IMR-90 (cell line): ENCODE data around the gene CHD2. TPM values are rescaled to one million over a fixed set of nuclear protein-coding genes. Genes with fewer than 3 reads are reported as not detected.

Experiments
- ATAC-seq: fragments of 200-7000 bp; cut with Tn5 transposase; 2 replicates; pipeline ENCODE4 v1.9.1; 2020; ENCODE audit warnings: low read depth, mild to moderate bottlenecking, moderate library complexity
- BruUV-seq: library from RNA; stranded (reverse); fragments of 400-500 nt; replicated peaks from 2 replicates; lab custom pipeline; 2021; lab: Mats Ljungman, UMichigan
- CTCF ChIA-PET: fragments of 300-600 bp; formaldehyde crosslinking; extraction: SDS; loops from one replicate; lab custom pipeline; 2021; ENCODE audit warnings: antibody characterized with exemption; lab: Yijun Ruan, JAX
- POLR2A ChIA-PET: fragments of 300-600 bp; sonication (Branson Sonifier 250); formaldehyde crosslinking; loops from one replicate; lab custom pipeline; 2022; ENCODE audit warnings: antibody characterized with exemption; ENCODE audit not compliant: unreplicated experiment; lab: Charles Lee
- DNase-seq: peaks from one replicate; pipeline ENCODE4 v3.0.0; 2013
- H2AFZ ChIP-seq: replicated peaks from 2 replicates; pipeline ENCODE3; 2013; ENCODE audit warnings: low read length, mild to moderate bottlenecking; ENCODE audit not compliant: poor library complexity
- H2AK5ac ChIP-seq: 2 replicates; pipeline ENCODE4 v1.6.1; 2013; ENCODE audit warnings: low read depth, low read length, inconsistent platforms
- H2AK9ac ChIP-seq: replicated peaks from 2 replicates; pipeline ENCODE3; 2013; ENCODE audit warnings: mild to moderate bottlenecking, low read depth, low read length, moderate library complexity; ENCODE audit not compliant: poor library complexity
- H2BK120ac ChIP-seq: 2 replicates; pipeline ENCODE4 v1.6.1; 2013; ENCODE audit warnings: low read depth, low read length, inconsistent platforms
- H2BK15ac ChIP-seq: 3 replicates; pipeline ENCODE4 v1.6.1; 2013; ENCODE audit warnings: low read depth, low read length, inconsistent platforms
- H2BK20ac ChIP-seq: 2 replicates; pipeline ENCODE4 v1.6.1; 2013; ENCODE audit warnings: low read depth, mild to moderate bottlenecking, inconsistent platforms, low read length, moderate library complexity
- H2BK5ac ChIP-seq: 2 replicates; pipeline ENCODE4 v1.6.1; 2013; ENCODE audit warnings: mild to moderate bottlenecking, low read depth, low read length, inconsistent platforms; ENCODE audit not compliant: poor library complexity, severe bottlenecking
- H3K14ac ChIP-seq: replicated peaks from 2 replicates; pipeline ENCODE4 v1.6.1; 2013; ENCODE audit warnings: low read depth, low read length, inconsistent platforms
- H3K18ac ChIP-seq: 2 replicates; pipeline ENCODE4 v1.6.1; 2013; ENCODE audit warnings: low read depth, low read length, control low read depth
- H3K23ac ChIP-seq: 2 replicates; pipeline ENCODE4 v1.6.1; 2013; ENCODE audit warnings: low read depth, low read length, inconsistent platforms
- H3K27ac ChIP-seq: 2 replicates; pipeline ENCODE4 v1.5.1; 2013; ENCODE audit warnings: mild to moderate bottlenecking, control low read depth, low read length; ENCODE audit not compliant: insufficient read depth
- H3K27me3 ChIP-seq: 2 replicates; pipeline ENCODE4 v1.6.1; 2013; ENCODE audit warnings: low read length; ENCODE audit not compliant: control insufficient read depth, insufficient read depth
- H3K36me3 ChIP-seq: 2 replicates; pipeline ENCODE4 v1.6.1; 2013; ENCODE audit warnings: low read length, mixed read lengths; ENCODE audit not compliant: control insufficient read depth, insufficient read depth
- H3K4ac ChIP-seq: 2 replicates; pipeline ENCODE4 v1.6.1; 2013; ENCODE audit warnings: low read depth, low read length, inconsistent platforms
- H3K4me1 ChIP-seq: 2 replicates; pipeline ENCODE4 v1.6.1; 2013; ENCODE audit warnings: low read length, mixed read lengths; ENCODE audit not compliant: control insufficient read depth, insufficient read depth
- H3K4me2 ChIP-seq: 2 replicates; pipeline ENCODE4 v1.6.1; 2013; ENCODE audit warnings: low read depth, mild to moderate bottlenecking, control low read depth, low read length, moderate library complexity
- H3K4me3 ChIP-seq: 2 replicates; pipeline ENCODE4 v1.5.1; 2013; ENCODE audit warnings: low read depth, mild to moderate bottlenecking, control low read depth, low read length, moderate library complexity; ENCODE audit not compliant: insufficient read depth
- H3K56ac ChIP-seq: 2 replicates; pipeline ENCODE4 v1.6.1; 2013; ENCODE audit warnings: low read length, inconsistent platforms; ENCODE audit not compliant: insufficient read depth; ENCODE audit errors: extremely low read depth
- H3K79me1 ChIP-seq, 2 experiments: 2 replicates each; pipeline ENCODE4 v1.6.1; 2013; ENCODE audit warnings: low read length in 2 of 2, inconsistent platforms in 1 of 2, low read depth in 1 of 2
- H3K9ac ChIP-seq: 2 replicates; pipeline ENCODE4 v1.6.1; 2013; ENCODE audit warnings: low read depth, low read length, control low read depth
- H3K9me1 ChIP-seq: 2 replicates; pipeline ENCODE4 v1.6.1; 2013; ENCODE audit warnings: low read length, inconsistent platforms; ENCODE audit not compliant: insufficient read depth
- H3K9me3 ChIP-seq: 2 replicates; pipeline ENCODE4 v1.6.1; 2013; ENCODE audit warnings: low read length; ENCODE audit not compliant: control insufficient read depth, insufficient read depth
- H4K20me1 ChIP-seq: 2 replicates; pipeline ENCODE4 v1.6.1; 2013; ENCODE audit warnings: low read length, inconsistent platforms; ENCODE audit not compliant: insufficient read depth
- H4K5ac ChIP-seq: 2 replicates; pipeline ENCODE4 v1.6.1; 2013; ENCODE audit warnings: mild to moderate bottlenecking, low read depth, low read length, control low read depth
- H4K8ac ChIP-seq, 2 experiments: 2 replicates each; pipeline ENCODE4 v1.6.1; 2013; ENCODE audit warnings: low read depth in 2 of 2, low read length in 2 of 2, control low read depth in 1 of 2, inconsistent platforms in 1 of 2
- H4K91ac ChIP-seq: 2 replicates; pipeline ENCODE4 v1.6.1; 2013; ENCODE audit warnings: low read depth, low read length, inconsistent platforms; ENCODE audit not compliant: insufficient read depth
- CEBPB ChIP-seq: IDR thresholded peaks from 2 replicates; pipeline ENCODE4 v1.6.1; 2012; ENCODE audit warnings: low read depth, low read length, improper control_type of control experiment
- ELK1 ChIP-seq: fragments of 150-350 bp; IDR thresholded peaks from 2 replicates; pipeline ENCODE4 v1.6.1; 2016; ENCODE audit warnings: low read depth, mild to moderate bottlenecking, low read length, moderate library complexity, borderline replicate concordance
- WGBS, 2 experiments: methylation state at CpG; one replicate each; pipeline versions ENCODE4 v1.1.5 to v1.1.7; 2013; ENCODE audit warnings: missing lambda C conversion rate in 2 of 2; ENCODE audit not compliant: insufficient read length in 1 of 2; ENCODE audit errors: extremely low coverage in 2 of 2; 5-methylcytosine and 5-hydroxymethylcytosine counted together
- dilution Hi-C: fragments of 300-500 bp; cut with HindIII; formaldehyde crosslinking; loops from one replicate; pipeline ENCODE4 v1.14.3; 2018; ENCODE audit warnings: low sequenced_read_pairs; ENCODE audit not compliant: unreplicated experiment
- in situ Hi-C: fragments of 300-500 bp; cut with MboI; formaldehyde crosslinking; loops from 3 replicates; pipeline ENCODE4 v1.14.3; 2019; ENCODE audit warnings: low sequenced_read_pairs, inconsistent platforms, mixed read lengths
- intact Hi-C: fragments of 100-400 bp; cut with micrococcal nuclease; formaldehyde crosslinking; loops from 2 replicates; pipeline ENCODE4 v1.10.0; 2022
- polyA plus RNA-seq, 3 experiments: library from polyadenylated mRNA; depleted of rRNA; stranded (reverse); fragments of >200 nt; gene quantifications; 2 replicates each; pipeline ENCODE4 v1.2.3, GENCODE V29; 2012; ENCODE audit warnings: low replicate concordance in 1 of 3
- total RNA-seq: library from RNA; depleted of rRNA; stranded (reverse); fragments of >200 nt; gene quantifications from 2 replicates; pipeline ENCODE4 v1.2.3, GENCODE V29; 2012

CHD2 gene
- total and polyA plus RNA-seq, 2 of the 4 experiments (the other 2 are of a cell fraction), result 44.9 to 64.7 TPM

GRCh38 chr15:92869263-92869940 lies 30.7 kb upstream of the CHD2 start:
- intact Hi-C loops (no loop called here), dilution Hi-C loops (no loop called here), in situ Hi-C loops (no loop called here)
- Histone ChIP-seq H3K9me3 (no peaks in the 10 kb centered on the region; the same call in 1 of the 2 replicates), H3K14ac (peak overlapping the region; percentile 57; the same call in 1 of the 2 replicates), H2BK5ac (no peak overlapping the region), H3K18ac (peak overlapping the region; percentile 58), H3K36me3 (no peaks in the 10 kb centered on the region), H4K20me1 (no peaks in the 10 kb centered on the region), H2BK20ac (peak overlapping the region; percentile 6; the same call in 1 of the 2 replicates), H3K79me1 (no peaks in the 10 kb centered on the region), H3K9ac (no peak overlapping the region), H3K23ac (no peak overlapping the region), H2BK15ac (no peak overlapping the region), H2AK9ac (peak overlapping the region; percentile 12), H4K8ac (no peak overlapping the region), H3K4me3 (no peak overlapping the region), H3K4me1 (peaks cover 8% of the 10 kb centered on the region), H3K56ac (no peak overlapping the region), H2BK120ac (peak overlapping the region; percentile 3; the same call in 1 of the 2 replicates), H3K4me2 (peak overlapping the region; percentile 63; the same call in 1 of the 2 replicates), H4K5ac (peak overlapping the region; percentile 28; the same call in 1 of the 2 replicates), H2AK5ac (0 out of 2 replicates have a peak overlapping the region, but pooled peaks have one; percentile 6), H3K27me3 (no peaks in the 10 kb centered on the region), H3K27ac (peak overlapping the region; percentile 61; the same call in 1 of the 2 replicates), H2AFZ (peak overlapping the region; percentile 4), H4K91ac (0 out of 2 replicates have a peak overlapping the region, but pooled peaks have one; percentile 16), H3K9me1 (peaks cover 3% of the 10 kb centered on the region; the same call in 1 of the 2 replicates), H3K4ac (peak overlapping the region; percentile 19)
- ATAC-seq (peak; percentile 73), DNase-seq (peak; percentile 31)
- CTCF ChIA-PET, result no interaction called here
- TF ChIP-seq ELK1 (no peak), CEBPB (peak; percentile 89)
- POLR2A ChIA-PET, result interaction anchor here (1.8 kb wide), 1 partner anchor 13 kb away, joined by 6 read pairs; no protein-coding TSS in a partner anchor
- WGBS, 2 experiments, result no CpG with 5 or more reads among the region's 4 CpGs
- BruUV-seq, result no TSS peak
